GM19452 (cell line): ENCODE data around the gene KMT5B.
A peak's percentile ranks its signal among the peaks of the same experiment; 100 is the strongest.
"Not testable (repeated sequence)": the region's sequence is repeated elsewhere in the genome, so short reads cannot be mapped to it uniquely, and the experiment has no call there.

Experiments used
- ATAC-seq: cut with Tn5 transposase; IDR thresholded peaks from one replicate; pipeline ENCODE4 v1.9.1; 2021; ENCODE audit not compliant: unreplicated experiment

The KMT5B gene

DNA sequence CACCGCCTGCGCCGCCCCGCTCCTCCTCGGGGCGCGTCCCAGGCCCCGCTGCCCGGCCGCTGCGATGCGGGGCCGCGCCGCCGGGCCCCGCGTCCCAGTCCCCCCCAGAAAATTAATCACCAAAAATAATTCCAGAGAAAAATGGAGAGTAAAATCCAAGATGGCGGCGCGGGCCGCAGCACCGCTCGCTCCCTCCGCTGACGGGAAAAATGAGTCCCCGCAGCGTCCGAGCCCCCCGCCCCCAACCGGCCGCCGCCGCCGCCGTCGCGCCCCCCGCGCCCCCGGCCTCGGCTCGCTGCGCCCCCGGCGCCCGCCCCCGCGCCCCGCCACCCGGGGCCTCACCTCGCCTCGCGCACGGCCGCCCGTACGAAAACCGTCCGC, at the start of gene KMT5B:
Gene KMT5B, minus strand, starts transcription at position 162 of the 381 bp plus-strand sequence. CDS start 23,220 bp downstream, outside the sequence.
- peak; percentile 5 for ATAC-seq

DNA sequence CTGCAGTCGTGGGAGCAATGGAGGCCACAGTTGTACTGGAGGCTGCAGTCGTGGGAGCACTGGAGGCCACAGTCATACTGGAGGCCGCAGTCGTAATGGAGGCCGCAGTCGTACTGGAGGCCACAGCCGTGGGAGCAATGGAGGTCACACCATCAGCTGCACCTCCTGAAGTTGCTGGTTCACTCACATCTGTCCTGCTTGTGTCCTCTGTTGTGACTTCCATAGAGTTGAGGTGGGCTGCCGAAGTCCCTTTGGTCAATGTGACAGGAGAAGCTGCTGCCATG, 49.4 kb upstream of the KMT5B start:
- no peak for ATAC-seq

DNA sequence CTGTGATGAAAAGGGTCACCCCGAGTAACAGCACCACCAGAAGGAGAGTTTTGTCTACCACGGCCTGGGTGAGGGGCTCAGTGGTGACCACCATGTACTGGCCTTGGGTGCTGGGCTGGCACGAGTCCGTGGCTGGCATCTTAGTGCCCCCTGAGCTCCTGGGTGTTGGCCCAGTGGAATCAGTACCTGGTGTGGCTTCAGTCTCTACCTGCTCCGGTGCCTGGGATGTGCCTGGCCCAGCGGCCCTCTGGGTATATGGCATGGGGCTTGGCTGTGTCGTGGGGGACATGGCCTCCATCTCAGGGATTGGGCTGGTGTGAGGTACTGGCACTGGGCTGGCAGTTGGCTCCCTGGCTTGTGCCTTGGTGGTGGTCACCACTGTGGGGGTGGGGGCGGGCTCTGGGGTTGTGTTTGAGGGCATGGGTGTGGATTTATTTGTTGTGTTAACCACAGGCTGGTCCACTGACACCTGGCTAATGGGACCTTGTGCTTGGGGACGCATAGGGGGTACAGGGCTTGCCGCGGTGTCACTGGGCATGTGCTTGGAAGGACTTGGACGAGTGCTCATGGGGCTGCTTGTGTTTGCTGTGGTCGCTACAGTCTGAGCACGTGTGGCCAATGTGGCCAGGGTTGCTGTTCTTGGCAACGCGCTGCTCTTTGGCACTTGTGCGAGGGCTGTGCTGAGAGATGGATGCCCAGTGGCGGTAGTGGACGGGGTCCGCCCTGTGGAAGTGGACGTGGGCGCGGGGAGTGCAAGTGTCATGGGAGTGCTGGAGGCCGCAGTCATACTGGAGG, 48.9 kb upstream of the KMT5B start:
- no peak for ATAC-seq

GRCh38 chr11:68261006-68261405, 47.9 kb upstream of the KMT5B start:
- no peak for ATAC-seq

GRCh38 chr11:68260484-68260883, 47.4 kb upstream of the KMT5B start:
- ATAC-seq: no peak

- ATAC-seq: no peak
Observed at GRCh38 chr11:68259122-68259959, 46.2 kb upstream of the KMT5B start.

DNA sequence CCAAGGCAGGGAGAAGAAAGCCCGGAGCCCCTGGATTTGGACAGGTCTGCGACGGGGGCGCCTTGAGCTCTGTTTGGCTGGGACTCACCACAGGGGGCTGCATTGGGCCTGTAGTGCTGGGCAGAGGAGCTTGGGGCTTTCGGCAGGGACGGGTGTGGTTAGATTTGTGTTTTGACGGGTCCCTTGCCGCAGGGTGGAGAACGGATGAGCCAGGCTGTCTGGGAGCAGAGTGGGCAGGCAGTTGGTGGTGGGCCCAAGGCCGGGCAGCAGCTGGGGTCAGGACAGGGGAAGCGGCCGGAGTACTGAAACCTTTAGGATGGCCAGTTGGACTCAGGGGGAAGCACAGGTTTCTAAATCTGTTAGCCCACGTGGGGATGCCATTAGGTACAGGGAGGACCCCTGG, 45.3 kb upstream of the KMT5B start:
- ATAC-seq: no peak

- no peak for ATAC-seq
Observed at GRCh38 chr11:68257477-68258362, 44.6 kb upstream of the KMT5B start.

DNA sequence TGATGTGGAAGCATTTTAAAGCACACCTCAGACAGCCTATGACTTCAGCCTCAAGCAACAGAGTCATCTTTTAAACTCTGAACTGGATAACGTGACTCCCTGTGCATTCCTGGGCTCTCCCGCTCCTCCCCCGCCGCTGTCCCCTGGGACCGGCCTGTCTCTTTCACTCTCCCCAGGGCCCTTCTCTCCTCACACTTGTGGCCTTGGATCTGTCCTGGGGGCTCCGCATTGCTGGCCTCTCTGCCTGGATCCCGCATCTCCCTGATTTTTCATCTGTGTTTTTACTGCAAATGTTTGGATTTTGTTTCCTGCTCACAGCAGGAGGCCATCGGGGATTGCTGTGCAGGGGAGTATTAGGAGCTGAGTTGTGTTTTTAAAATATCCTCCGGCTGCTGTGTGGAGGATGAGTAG, 43.2 kb upstream of the KMT5B start:
- no peak for ATAC-seq

DNA sequence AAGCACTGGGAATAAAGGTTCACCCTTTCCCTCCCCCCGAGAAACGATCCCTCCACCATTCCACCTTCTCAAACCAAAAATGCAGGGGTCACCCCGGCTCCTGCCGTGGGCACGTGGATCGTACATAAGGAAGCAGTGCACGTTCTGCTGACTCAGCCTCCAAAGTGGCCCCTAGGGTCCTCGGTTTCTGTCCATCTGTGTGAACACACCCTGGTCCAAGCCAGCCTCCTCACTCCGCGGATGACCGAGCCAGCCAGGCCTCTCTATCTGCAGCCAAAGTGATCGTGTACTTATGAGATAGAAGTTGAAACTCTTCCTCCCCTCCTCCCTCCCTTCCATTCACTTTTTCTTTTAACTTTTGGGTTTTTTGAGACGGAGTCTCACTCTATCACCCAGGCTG, 42.4 kb upstream of the KMT5B start:
- ATAC-seq: no peak

DNA sequence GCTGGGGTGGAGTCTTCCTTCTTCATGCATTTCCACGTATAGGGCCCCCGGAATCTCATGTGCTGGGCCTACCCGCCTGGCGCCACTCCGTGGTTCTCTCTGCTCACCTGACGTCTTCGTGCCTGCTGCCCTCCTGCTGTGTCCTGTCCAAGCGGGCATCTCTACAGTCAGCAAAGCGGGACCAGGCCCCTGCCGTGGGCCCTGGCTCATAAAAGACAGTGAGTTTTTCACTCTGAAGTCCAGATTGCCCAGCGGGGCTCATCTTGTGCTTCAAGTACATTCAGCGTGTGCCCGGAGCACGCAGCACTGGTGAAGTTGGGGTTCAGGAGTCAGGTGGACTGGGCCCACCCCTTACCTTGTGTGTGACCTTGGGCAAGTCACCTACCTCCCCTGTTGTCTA, 41.3 kb upstream of the KMT5B start:
- ATAC-seq: no peak

DNA sequence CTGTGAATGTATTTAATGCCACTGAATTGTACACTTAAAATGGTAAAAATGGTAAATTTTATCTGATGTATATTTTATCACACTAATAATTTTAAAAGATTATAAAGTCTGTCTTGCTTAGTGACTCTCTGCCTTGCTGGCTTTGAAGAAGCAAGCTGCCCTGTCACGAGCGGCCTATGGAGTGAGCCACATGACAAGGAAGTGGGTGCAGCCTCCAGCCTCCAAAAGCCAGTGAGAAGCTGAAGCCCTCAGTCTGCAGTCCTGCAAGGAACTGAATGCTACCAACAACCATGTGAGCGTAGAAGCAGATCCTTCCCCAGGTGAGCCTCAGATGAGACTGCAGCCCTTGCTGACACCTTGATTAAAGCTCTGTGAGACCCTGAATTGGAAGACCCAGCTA, 38.7 kb upstream of the KMT5B start:
- ATAC-seq: no peak

GRCh38 chr11:68244912-68245311, 31.8 kb upstream of the KMT5B start:
- not testable (repeated sequence) for ATAC-seq

GRCh38 chr11:68243847-68244246, 30.8 kb upstream of the KMT5B start:
- not testable (repeated sequence) for ATAC-seq

DNA sequence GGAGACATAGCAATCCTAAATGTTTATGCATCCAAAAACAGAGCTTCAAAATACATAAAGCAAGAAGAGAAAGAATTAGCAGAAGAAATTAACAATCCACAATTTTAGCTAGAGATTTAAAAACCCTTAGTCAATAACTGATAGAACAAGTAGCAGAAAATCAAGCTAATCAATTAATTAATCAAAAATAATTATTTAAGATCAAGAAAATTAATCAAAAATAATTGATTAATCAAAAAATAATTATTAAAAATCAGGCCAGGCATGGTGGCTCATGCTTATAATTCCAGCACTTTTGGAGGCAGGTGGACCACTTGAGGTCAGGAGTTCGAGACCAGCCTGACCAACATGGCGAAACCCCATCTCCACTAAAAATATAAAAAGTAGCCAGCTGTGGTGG, 29.5 kb upstream of the KMT5B start:
- ATAC-seq: no peak

DNA sequence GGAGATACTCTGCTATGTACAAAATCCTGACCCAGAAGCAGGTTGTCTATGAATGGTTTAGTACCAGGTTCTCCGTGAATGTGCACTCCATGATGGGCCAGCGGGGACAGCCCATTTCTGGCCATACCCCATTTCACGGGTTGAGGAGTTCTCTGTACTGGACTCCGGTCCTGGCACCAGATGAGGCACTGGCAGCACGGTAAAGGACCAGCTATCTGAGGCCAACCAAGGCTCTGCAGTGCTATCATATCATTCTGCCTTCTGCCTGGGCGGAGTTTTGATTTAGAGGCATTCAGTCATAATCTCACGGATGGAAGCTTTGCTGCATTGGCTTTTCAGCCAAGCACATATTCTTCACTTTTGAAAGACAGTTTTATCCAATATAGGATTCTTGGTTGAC, 18.5 kb upstream of the KMT5B start:
- ATAC-seq: no peak

- no peak for ATAC-seq
Observed at GRCh38 chr11:68229601-68230000, 16.5 kb upstream of the KMT5B start.

DNA sequence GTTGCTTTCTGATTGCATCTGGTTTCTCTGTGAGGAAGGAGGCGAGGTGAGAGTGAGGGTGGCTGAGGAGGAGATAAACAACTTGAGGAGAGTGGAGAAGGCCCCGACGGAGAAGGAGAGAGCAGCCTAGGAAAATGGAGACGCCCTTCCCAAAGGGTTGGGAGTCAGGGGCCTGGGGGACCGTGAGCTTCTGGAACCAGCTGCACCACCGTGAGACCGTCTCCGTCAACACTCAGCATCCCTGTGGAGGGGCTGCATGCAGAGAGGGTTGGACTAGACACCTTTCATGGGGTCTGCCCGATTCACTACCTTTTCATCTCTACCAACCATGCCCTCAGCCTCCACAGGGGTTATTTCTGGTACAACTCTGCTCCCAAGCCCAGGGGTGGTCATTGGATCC, 13.3 kb upstream of the KMT5B start:
- no peak for ATAC-seq

DNA sequence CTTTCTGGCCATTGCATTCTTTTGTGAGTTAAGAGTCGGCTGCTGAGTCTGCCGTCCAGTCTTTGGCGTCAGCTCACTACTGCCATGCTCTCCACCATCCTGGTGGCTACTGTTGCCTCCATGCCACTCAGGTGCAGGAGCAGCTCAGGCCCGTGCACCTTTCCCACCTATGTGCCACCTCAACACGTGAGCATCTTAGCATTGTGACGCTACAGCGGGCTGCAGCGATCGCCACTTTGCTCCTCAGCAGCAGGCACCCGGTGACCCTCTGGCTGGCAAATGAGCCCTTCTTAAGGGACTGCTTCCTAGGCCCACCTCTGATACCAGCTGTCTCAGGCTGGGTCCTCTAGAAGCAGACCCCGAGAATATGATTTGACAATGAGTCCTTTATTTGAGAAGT, 11.5 kb upstream of the KMT5B start:
- no peak for ATAC-seq

- no peak for ATAC-seq
Observed at GRCh38 chr11:68223275-68223674, 10.2 kb upstream of the KMT5B start.

DNA sequence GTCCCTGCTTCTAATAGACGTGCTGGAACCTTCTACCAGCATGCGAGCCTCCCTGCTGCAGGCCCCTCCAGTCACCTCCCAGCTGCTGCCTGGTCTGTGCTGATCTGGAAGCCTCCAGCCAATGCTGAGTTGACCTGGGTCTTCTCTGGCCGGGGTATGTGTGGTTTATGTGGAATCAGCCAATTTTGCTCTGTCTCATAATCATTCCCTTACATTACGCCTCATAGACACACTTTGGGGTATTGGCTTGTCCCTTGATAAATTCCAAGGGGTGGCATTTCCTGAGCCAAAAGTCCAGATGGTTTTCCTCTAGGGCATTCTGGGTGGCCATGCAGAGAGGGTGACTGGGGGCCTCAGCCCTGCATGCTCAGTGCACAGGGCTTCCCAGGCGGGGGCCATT, 8.3 kb upstream of the KMT5B start:
- ATAC-seq: no peak
